ENCODE measurements around the gene BLMH. TPM values are rescaled to one million over a fixed set of nuclear protein-coding genes. Genes with fewer than 3 reads are reported as not detected.

Gene BLMH
- total and polyA plus RNA-seq, 4 donors, result 4.2 to 17.5 (median 12.9) TPM

DNA sequence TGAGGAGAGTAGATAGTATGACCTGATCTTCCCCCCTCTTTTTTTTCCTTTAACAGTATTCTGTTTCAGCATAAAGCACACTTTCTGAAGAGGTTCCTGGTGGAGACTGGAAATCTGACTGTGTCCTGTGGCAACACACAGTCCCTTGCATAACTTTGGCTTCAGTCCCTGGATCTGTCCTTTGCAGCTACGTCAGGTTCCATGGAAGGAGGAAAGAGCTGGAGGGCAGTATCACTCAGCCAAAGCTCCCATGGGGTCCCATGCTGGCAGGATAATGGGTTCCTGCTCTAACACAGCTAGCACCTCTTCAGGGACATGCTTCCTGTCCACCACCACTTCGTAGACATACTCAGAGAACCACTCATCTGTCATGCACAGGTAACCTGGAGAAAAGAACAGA, 43.0 kb downstream of the BLMH start:
- Histone ChIP-seq H3K4me3 (ENCODE audit: low read depth in 1 of 3, low read length in 3 of 3) (no peak overlapping the region), H3K27ac (ENCODE audit: low read depth in 1 of 2, low read length in 2 of 2) (peak overlapping the region; percentile 31 to 35), H3K27me3 (ENCODE audit: control insufficient read depth in 4 of 4, insufficient read depth in 4 of 4, low read length in 3 of 4) (no peaks in the 10 kb centered on the region), H3K4me1 (ENCODE audit: control insufficient read depth in 4 of 4, insufficient read depth in 4 of 4, low read length in 3 of 4) (peaks cover 0 to 9% (median 2%) of the 10 kb centered on the region in 4 donors), H3K9me3 (ENCODE audit: control insufficient read depth in 4 of 4, low read length in 3 of 4) (no peaks in the 10 kb centered on the region), H3K9ac (ENCODE audit: low read depth in 1 of 2, low read length in 2 of 2) (no peak overlapping the region), H3K36me3 (ENCODE audit: control insufficient read depth in 4 of 4, insufficient read depth in 3 of 4, low read depth in 1 of 4, low read length in 3 of 4) (peaks cover 0 to 5% (median 2%) of the 10 kb centered on the region in 4 donors)
- DNase-seq (ENCODE audit: low spot score), result no peak
- TF ChIP-seq TAF1 (conservative IDR thresholded peaks at IDR 0.05) (no peak), HNF4A (conservative IDR thresholded peaks at IDR 0.05) (peak; percentile 34 to 49), YY1 (IDR thresholded peaks at IDR 0.05) (peak; percentile 20), RAD21 (IDR thresholded peaks at IDR 0.05) (peak; percentile 23 to 31)
- WGBS, result 60% methylated on average over 2 of the region's 2 CpGs

- WGBS, result 92% methylated on average over 7 of the region's 7 CpGs
- Histone ChIP-seq H3K36me3 (ENCODE audit: control insufficient read depth in 4 of 4, insufficient read depth in 3 of 4, low read depth in 1 of 4, low read length in 3 of 4) (peaks cover 0 to 5% (median 0%) of the 10 kb centered on the region in 4 donors), H3K4me3 (ENCODE audit: low read depth in 1 of 3, low read length in 3 of 3) (no peak overlapping the region), H3K27me3 (ENCODE audit: control insufficient read depth in 4 of 4, insufficient read depth in 4 of 4, low read length in 3 of 4) (no peaks in the 10 kb centered on the region), H3K9me3 (ENCODE audit: control insufficient read depth in 4 of 4, low read length in 3 of 4) (no peaks in the 10 kb centered on the region), H3K27ac (ENCODE audit: low read depth in 1 of 2, low read length in 2 of 2) (no peak overlapping the region), H3K4me1 (ENCODE audit: control insufficient read depth in 4 of 4, insufficient read depth in 4 of 4, low read length in 3 of 4) (peaks cover 0 to 19% (median 8%) of the 10 kb centered on the region in 4 donors), H3K9ac (ENCODE audit: low read depth in 1 of 2, low read length in 2 of 2) (no peak overlapping the region)
- no peak for TF ChIP-seq TAF1 (conservative IDR thresholded peaks at IDR 0.05)
- TF ChIP-seq, protein P1, sequence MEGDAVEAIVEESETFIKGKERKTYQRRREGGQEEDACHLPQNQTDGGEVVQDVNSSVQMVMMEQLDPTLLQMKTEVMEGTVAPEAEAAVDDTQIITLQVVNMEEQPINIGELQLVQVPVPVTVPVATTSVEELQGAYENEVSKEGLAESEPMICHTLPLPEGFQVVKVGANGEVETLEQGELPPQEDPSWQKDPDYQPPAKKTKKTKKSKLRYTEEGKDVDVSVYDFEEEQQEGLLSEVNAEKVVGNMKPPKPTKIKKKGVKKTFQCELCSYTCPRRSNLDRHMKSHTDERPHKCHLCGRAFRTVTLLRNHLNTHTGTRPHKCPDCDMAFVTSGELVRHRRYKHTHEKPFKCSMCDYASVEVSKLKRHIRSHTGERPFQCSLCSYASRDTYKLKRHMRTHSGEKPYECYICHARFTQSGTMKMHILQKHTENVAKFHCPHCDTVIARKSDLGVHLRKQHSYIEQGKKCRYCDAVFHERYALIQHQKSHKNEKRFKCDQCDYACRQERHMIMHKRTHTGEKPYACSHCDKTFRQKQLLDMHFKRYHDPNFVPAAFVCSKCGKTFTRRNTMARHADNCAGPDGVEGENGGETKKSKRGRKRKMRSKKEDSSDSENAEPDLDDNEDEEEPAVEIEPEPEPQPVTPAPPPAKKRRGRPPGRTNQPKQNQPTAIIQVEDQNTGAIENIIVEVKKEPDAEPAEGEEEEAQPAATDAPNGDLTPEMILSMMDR (IDR thresholded peaks at IDR 0.05; ENCODE audit: low read depth, low read length, missing input control), result no peak
- TF ChIP-seq, protein P2, sequence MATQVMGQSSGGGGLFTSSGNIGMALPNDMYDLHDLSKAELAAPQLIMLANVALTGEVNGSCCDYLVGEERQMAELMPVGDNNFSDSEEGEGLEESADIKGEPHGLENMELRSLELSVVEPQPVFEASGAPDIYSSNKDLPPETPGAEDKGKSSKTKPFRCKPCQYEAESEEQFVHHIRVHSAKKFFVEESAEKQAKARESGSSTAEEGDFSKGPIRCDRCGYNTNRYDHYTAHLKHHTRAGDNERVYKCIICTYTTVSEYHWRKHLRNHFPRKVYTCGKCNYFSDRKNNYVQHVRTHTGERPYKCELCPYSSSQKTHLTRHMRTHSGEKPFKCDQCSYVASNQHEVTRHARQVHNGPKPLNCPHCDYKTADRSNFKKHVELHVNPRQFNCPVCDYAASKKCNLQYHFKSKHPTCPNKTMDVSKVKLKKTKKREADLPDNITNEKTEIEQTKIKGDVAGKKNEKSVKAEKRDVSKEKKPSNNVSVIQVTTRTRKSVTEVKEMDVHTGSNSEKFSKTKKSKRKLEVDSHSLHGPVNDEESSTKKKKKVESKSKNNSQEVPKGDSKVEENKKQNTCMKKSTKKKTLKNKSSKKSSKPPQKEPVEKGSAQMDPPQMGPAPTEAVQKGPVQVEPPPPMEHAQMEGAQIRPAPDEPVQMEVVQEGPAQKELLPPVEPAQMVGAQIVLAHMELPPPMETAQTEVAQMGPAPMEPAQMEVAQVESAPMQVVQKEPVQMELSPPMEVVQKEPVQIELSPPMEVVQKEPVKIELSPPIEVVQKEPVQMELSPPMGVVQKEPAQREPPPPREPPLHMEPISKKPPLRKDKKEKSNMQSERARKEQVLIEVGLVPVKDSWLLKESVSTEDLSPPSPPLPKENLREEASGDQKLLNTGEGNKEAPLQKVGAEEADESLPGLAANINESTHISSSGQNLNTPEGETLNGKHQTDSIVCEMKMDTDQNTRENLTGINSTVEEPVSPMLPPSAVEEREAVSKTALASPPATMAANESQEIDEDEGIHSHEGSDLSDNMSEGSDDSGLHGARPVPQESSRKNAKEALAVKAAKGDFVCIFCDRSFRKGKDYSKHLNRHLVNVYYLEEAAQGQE (IDR thresholded peaks at IDR 0.05), result no peak
- no peak for TF ChIP-seq EGR1 (IDR thresholded peaks at IDR 0.05; ENCODE audit: low read depth in 2 of 2)
- TF ChIP-seq HNF4A (conservative IDR thresholded peaks at IDR 0.05), result no peak
- TF ChIP-seq RAD21 (IDR thresholded peaks at IDR 0.05), result no peak
- TF ChIP-seq HNF4G (IDR thresholded peaks at IDR 0.05), result no peak
- TF ChIP-seq FOXA2 (IDR thresholded peaks at IDR 0.05), result no peak
- TF ChIP-seq, protein P3, sequence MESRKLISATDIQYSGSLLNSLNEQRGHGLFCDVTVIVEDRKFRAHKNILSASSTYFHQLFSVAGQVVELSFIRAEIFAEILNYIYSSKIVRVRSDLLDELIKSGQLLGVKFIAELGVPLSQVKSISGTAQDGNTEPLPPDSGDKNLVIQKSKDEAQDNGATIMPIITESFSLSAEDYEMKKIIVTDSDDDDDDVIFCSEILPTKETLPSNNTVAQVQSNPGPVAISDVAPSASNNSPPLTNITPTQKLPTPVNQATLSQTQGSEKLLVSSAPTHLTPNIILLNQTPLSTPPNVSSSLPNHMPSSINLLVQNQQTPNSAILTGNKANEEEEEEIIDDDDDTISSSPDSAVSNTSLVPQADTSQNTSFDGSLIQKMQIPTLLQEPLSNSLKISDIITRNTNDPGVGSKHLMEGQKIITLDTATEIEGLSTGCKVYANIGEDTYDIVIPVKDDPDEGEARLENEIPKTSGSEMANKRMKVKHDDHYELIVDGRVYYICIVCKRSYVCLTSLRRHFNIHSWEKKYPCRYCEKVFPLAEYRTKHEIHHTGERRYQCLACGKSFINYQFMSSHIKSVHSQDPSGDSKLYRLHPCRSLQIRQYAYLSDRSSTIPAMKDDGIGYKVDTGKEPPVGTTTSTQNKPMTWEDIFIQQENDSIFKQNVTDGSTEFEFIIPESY (IDR thresholded peaks at IDR 0.05), result no peak
- no peak for TF ChIP-seq RXRA (IDR thresholded peaks at IDR 0.05)
- TF ChIP-seq, protein P4, sequence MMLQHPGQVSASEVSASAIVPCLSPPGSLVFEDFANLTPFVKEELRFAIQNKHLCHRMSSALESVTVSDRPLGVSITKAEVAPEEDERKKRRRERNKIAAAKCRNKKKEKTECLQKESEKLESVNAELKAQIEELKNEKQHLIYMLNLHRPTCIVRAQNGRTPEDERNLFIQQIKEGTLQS (IDR thresholded peaks at IDR 0.05), result no peak
- no peak for TF ChIP-seq FOXA1 (IDR thresholded peaks at IDR 0.05)
- TF ChIP-seq JUND (IDR thresholded peaks at IDR 0.05), result no peak
- no peak for TF ChIP-seq MAX (IDR thresholded peaks at IDR 0.05)
- no peak for TF ChIP-seq NR2F2 (IDR thresholded peaks at IDR 0.05)
- no peak for DNase-seq (ENCODE audit: low spot score)
These were observed 45.3 kb downstream of the BLMH start for GRCh38 chr17:30246460-30246859.
